ENCODE data around the gene ZNF423.

ZNF423 gene

GRCh38 chr16:49502136-49502881, 353.6 kb downstream of the ZNF423 start:
- DNase-seq (ENCODE audit: low read depth in 4 of 4, low spot score in 1 of 4): no peak

GRCh38 chr16:49499869-49500610, 355.9 kb downstream of the ZNF423 start:
- DNase-seq (ENCODE audit: low read depth in 4 of 4, low spot score in 1 of 4): no peak

DNA sequence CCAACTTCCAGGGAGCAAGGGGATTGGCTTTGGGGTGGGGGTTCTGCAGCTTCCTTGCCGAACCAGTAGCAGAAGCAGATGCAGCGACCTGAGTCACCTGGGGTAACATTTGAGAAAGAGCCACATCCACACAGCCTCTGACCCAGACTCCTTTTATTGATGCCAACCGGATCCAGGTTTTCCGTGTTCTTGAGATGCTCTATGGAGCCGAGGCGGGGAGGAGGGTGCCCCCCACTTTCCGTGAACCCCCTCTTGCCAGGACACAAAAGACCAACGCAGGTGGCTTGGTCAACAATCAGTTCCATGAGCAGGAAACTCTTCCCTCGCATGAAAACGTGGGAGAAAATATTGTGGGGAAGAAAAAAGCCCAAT, 356.5 kb downstream of the ZNF423 start:
- DNase-seq (ENCODE audit: low read depth in 4 of 4, low spot score in 1 of 4): no peak

GRCh38 chr16:49498666-49499413, 357.1 kb downstream of the ZNF423 start:
- no peak for DNase-seq (ENCODE audit: low read depth in 4 of 4, low spot score in 1 of 4)

DNA sequence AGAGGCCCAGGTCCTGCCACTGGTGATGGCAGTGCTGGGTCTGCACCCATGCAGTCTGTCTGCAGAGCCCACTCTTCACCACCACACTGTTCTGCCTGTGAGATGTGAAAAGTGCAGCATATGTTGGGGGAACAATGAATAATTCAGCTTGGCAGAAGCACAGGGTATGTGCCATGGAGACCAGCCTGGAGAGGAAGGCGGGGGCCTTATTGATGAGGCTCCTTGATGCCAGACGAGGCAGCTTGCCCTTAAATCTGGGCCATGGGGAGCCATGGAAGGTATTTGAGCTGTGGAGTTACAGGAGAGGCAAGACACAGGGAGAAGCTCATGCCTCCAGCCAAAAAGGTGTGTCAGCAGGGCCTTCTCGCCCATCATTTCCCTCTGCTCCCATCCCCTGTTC, 357.6 kb downstream of the ZNF423 start:
- no peak for DNase-seq (ENCODE audit: low read depth in 4 of 4, low spot score in 1 of 4)

- DNase-seq (ENCODE audit: low read depth in 4 of 4, low spot score in 1 of 4): no peak
These were observed 358.4 kb downstream of the ZNF423 start for GRCh38 chr16:49497466-49497865.

DNA sequence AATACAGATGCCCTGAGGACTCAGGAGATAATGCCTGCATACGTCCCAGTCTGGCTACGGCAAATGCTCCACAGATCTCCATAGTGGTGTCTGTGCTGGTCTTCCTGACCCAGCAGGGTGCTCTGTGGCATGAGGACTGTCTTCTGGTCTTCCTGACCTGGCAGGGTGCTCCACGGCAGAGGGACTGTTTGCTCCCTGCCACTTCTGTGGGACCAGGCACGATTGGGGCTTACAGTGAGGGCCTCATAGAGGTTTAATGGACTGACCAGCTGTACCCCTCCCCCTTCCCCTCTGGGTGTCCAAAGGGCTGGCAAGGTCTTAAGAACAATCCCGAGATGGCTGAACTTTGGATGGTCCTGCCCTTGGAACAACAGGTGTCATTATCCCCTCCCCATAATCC, 359.3 kb downstream of the ZNF423 start:
- no peak for DNase-seq (ENCODE audit: low read depth in 4 of 4, low spot score in 1 of 4)

- no peak for DNase-seq (ENCODE audit: low read depth in 4 of 4, low spot score in 1 of 4)
These were observed 360.1 kb downstream of the ZNF423 start for GRCh38 chr16:49495596-49496355.

GRCh38 chr16:49494891-49495566, 360.9 kb downstream of the ZNF423 start:
- DNase-seq (ENCODE audit: low read depth in 4 of 4, low spot score in 1 of 4): no peak

GRCh38 chr16:49494474-49494873, 361.4 kb downstream of the ZNF423 start:
- no peak for DNase-seq (ENCODE audit: low read depth in 4 of 4, low spot score in 1 of 4)

GRCh38 chr16:49493836-49494235, 362.1 kb downstream of the ZNF423 start:
- no peak for DNase-seq (ENCODE audit: low read depth in 4 of 4, low spot score in 1 of 4)

DNA sequence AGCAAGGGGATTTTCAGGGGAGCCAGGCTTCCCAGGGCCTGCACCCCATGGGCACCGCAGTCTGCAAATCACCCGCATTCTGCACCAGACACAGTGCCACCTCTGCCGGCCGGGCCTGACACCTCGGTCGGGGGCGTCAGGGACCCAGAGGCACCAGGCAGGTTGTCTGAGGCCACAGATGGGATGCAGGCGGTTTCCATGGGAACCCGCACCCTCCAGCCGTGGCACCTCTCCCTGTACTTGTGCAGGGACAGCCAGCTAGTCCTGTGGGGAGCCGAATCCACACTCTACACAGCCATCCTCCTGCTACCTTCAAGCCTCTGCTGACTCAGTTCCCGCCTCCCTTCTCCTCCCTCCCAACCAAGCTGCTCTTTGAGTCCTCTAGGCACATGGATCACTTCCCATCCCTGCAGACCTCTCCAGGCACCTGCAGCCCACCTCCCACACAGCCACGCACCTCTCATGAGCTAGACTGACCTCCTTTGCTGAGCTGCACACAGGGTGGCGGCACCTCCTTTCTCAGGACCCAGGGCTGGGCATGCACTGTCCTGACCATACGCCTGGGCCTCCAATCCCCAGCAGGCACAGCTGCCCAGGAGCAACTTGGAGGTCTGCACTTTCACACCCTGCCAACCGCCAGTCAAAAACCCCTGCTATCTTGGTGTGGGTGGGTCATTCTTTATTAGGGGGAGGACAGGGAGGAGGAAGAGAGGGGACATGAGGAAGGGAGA, 362.9 kb downstream of the ZNF423 start:
- DNase-seq (ENCODE audit: low read depth in 4 of 4, low spot score in 1 of 4): no peak

DNA sequence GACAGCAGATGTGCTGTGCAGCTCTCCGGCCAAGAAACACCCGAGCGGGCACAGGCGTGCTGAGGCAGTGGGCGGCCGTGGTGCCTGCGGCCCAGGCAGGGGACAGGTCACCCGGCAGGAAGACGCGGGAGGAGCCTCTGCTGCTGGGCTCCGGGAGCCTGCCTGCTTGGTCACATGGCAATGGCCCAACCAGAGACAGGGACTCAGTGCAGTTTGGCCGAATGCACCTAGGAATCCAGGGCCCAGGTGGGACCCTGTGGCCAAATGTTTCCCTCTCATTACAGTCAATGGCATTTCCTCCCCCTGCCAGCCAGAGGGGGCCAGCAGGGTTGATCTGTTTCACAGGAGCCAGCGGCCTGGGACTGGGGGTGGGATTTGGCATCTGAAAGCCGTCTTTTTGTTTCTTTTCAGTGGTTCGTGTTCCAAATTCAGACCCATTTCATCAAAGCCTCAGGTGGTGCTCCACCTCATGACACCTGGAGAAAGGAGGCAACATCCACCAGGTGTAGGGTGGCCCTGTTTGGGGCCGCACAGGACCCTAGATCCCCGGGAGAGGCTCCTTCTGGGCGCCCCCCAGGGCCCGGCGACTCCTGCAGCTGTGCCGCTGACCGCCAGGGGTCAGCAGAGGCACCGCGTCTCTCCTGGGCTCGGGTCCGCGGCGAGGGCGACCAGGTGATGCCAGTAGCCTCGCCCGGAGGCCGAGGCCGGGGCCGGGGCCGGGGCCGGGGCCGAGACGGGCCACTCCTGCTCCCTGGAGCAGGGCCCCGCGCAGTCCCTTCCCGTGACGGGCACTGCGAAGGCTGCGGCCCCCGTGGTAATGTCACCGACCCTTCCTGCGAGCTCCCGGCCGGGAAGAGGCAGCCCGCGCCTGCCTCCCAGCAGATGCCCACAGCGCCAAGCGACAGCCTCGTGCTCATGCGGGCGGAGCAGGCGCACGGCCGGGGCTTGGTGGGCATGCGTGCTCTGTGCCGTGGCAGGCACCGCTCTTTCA, 363.8 kb downstream of the ZNF423 start:
- DNase-seq (ENCODE audit: low read depth in 4 of 4, low spot score in 1 of 4): peak in 3 of 4 experiments; percentile 9 to 26 (median 13)

- no peak for DNase-seq (ENCODE audit: low read depth in 4 of 4, low spot score in 1 of 4)
These were observed 364.7 kb downstream of the ZNF423 start for GRCh38 chr16:49491106-49491670.

- DNase-seq (ENCODE audit: low read depth in 4 of 4, low spot score in 1 of 4): no peak
These were observed 365.6 kb downstream of the ZNF423 start for GRCh38 chr16:49490321-49490705.

- DNase-seq (ENCODE audit: low read depth in 4 of 4, low spot score in 1 of 4): no peak
These were observed 366.1 kb downstream of the ZNF423 start for GRCh38 chr16:49489686-49490320.

- no peak for DNase-seq (ENCODE audit: low read depth in 4 of 4, low spot score in 1 of 4)
These were observed 367.0 kb downstream of the ZNF423 start for GRCh38 chr16:49488740-49489525.

Data from stimulated activated CD4-positive, alpha-beta T cell treated with anti-CD3 and anti-CD28 coated beads, Interleukin-1b, Interleukin-23, amount 100 ng/mL, for 24 hours (primary cell).